A549 (cell line): ENCODE data around the gene C6orf163. TPM values are rescaled to one million over a fixed set of nuclear protein-coding genes. Genes with fewer than 3 reads are reported as not detected.

Source experiments
- polyA plus RNA-seq, 4 experiments: library from polyadenylated mRNA; depleted of rRNA in 3 of 4; stranded (reverse); fragments of >200 nt; fragmentation: RNase III in 1 of 4; extraction: RNeasy Plus Mini Kit Qiagen cat#74134 plus additional on column Dnase treatment in 1 of 4; gene quantifications; 2 replicates in 3 of 4; 3 replicates in 1 of 4; pipeline ENCODE4 v1.2.3, GENCODE V29; 2011 to 2017

Gene C6orf163
- polyA plus RNA-seq, 2 of the 4 experiments (the other 2 are of a cell fraction), result 0.39 to 0.44 TPM

Other genes starting within 250 kb of the C6orf163 start
- 0.09 TPM in 1 of 2 replicates, not detected in the other for gene CGA, start 249.7 kb upstream of the C6orf163 start, polyA plus RNA-seq (2011; rRNA removed)
- gene CGA, start 249.7 kb upstream of the C6orf163 start, polyA plus RNA-seq (2017; fragmentation: RNase III; extraction: RNeasy Plus Mini Kit Qiagen cat#74134 plus additional on column Dnase treatment), result not detected in 3 replicates
- gene ZNF292, start 189.2 kb upstream of the C6orf163 start, polyA plus RNA-seq (2011; rRNA removed), result 5.6 and 7.5 TPM in 2 replicates
- gene ZNF292, start 189.2 kb upstream of the C6orf163 start, polyA plus RNA-seq (2017; fragmentation: RNase III; extraction: RNeasy Plus Mini Kit Qiagen cat#74134 plus additional on column Dnase treatment), result 2.0 to 2.5 TPM (median 2.5 TPM) in 3 replicates
- 4.7 and 6.9 TPM in 2 replicates for gene SMIM8, start 22.2 kb upstream of the C6orf163 start, polyA plus RNA-seq (2011; rRNA removed)
- 2.8 to 3.1 TPM (median 2.9 TPM) in 3 replicates for gene SMIM8, start 22.2 kb upstream of the C6orf163 start, polyA plus RNA-seq (2017; fragmentation: RNase III; extraction: RNeasy Plus Mini Kit Qiagen cat#74134 plus additional on column Dnase treatment)
- not detected in 2 replicates for gene GJB7, start 15.5 kb upstream of the C6orf163 start, polyA plus RNA-seq (2011; rRNA removed)
- gene GJB7, start 15.5 kb upstream of the C6orf163 start, polyA plus RNA-seq (2017; fragmentation: RNase III; extraction: RNeasy Plus Mini Kit Qiagen cat#74134 plus additional on column Dnase treatment), result not detected in 3 replicates
- gene CFAP206, start 63.2 kb downstream of the C6orf163 start, polyA plus RNA-seq (2011; rRNA removed), result 1.1 and 1.4 TPM in 2 replicates
- gene CFAP206, start 63.2 kb downstream of the C6orf163 start, polyA plus RNA-seq (2017; fragmentation: RNase III; extraction: RNeasy Plus Mini Kit Qiagen cat#74134 plus additional on column Dnase treatment), result 0.63 to 0.88 TPM (median 0.78 TPM) in 3 replicates
- 21.4 and 23.7 TPM in 2 replicates for gene SLC35A1, start 128.2 kb downstream of the C6orf163 start, polyA plus RNA-seq (2011; rRNA removed)
- 13.0 to 13.6 TPM (median 13.5 TPM) in 3 replicates for gene SLC35A1, start 128.2 kb downstream of the C6orf163 start, polyA plus RNA-seq (2017; fragmentation: RNase III; extraction: RNeasy Plus Mini Kit Qiagen cat#74134 plus additional on column Dnase treatment)
- gene RARS2, start 245.2 kb downstream of the C6orf163 start, polyA plus RNA-seq (2011; rRNA removed), result 11.3 and 14.6 TPM in 2 replicates
- gene RARS2, start 245.2 kb downstream of the C6orf163 start, polyA plus RNA-seq (2017; fragmentation: RNase III; extraction: RNeasy Plus Mini Kit Qiagen cat#74134 plus additional on column Dnase treatment), result 23.7 to 25.3 TPM (median 25.2 TPM) in 3 replicates
- gene ORC3, start 245.3 kb downstream of the C6orf163 start, polyA plus RNA-seq (2011; rRNA removed), result 48.3 and 50.1 TPM in 2 replicates
- 25.5 to 30.5 TPM (median 27.8 TPM) in 3 replicates for gene ORC3, start 245.3 kb downstream of the C6orf163 start, polyA plus RNA-seq (2017; fragmentation: RNase III; extraction: RNeasy Plus Mini Kit Qiagen cat#74134 plus additional on column Dnase treatment)